Astrocyte of the cerebellum (primary cell): ENCODE results near the gene TIPRL.
"Not testable (repeated sequence)": the region's sequence is repeated elsewhere in the genome, so short reads cannot be mapped to it uniquely, and the experiment has no call there.

ENCODE experiments used
- DNase-seq: peaks from one replicate; pipeline ENCODE4 v3.0.0-alpha.2; 2011; ENCODE audit warnings: low read depth
- H3K4me3 ChIP-seq: 2 replicates; pipeline ENCODE4 v1.5.1; 2011; ENCODE audit warnings: mild to moderate bottlenecking, low read depth, low read length, moderate library complexity
- CTCF ChIP-seq: IDR thresholded peaks from 2 replicates; pipeline ENCODE4 v1.5.1; 2012; ENCODE audit warnings: low read length, low read depth, moderate library complexity, mild to moderate bottlenecking; ENCODE audit errors: missing control alignments
- in situ Hi-C: cut with HindIII; loops from 2 replicates; pipeline ENCODE4 v1.10.0; 2017; ENCODE audit warnings: low sequenced_read_pairs

TIPRL gene

GRCh38 chr1:168187177-168187576 is 8.4 kb downstream of the TIPRL start:
- no peak for TF ChIP-seq CTCF
- no peak for DNase-seq
- in situ Hi-C loops, result no loop called here
- no peak overlapping the region for H3K4me3 ChIP-seq

- H3K4me3 ChIP-seq, result no peak overlapping the region
- in situ Hi-C loops, result no loop called here
- DNase-seq, result no peak
- TF ChIP-seq CTCF, result no peak
These were observed 11.6 kb downstream of the TIPRL start for GRCh38 chr1:168190403-168190802.

GRCh38 chr1:168195199-168196135 is 16.7 kb downstream of the TIPRL start:
- in situ Hi-C loops, result no loop called here
- H3K4me3 ChIP-seq, result no peak overlapping the region
- no peak for TF ChIP-seq CTCF
- no peak for DNase-seq

- no peak for TF ChIP-seq CTCF
- no peak overlapping the region for H3K4me3 ChIP-seq
- DNase-seq, result no peak
- in situ Hi-C loops, result no loop called here
These were observed 20.3 kb downstream of the TIPRL start for GRCh38 chr1:168199056-168199455.

GRCh38 chr1:168202941-168203654 is 24.3 kb downstream of the TIPRL start:
- in situ Hi-C loops, result no loop called here
- TF ChIP-seq CTCF, result no peak
- DNase-seq, result peak; percentile 77
- H3K4me3 ChIP-seq, result no peak overlapping the region

- TF ChIP-seq CTCF, result no peak
- in situ Hi-C loops, result no loop called here
- DNase-seq, result no peak
- H3K4me3 ChIP-seq, result no peak overlapping the region
These were observed 27.3 kb downstream of the TIPRL start for GRCh38 chr1:168206111-168206510.

GRCh38 chr1:168207673-168208072 is 28.9 kb downstream of the TIPRL start:
- DNase-seq, H3K4me3 ChIP-seq, in situ Hi-C loops: not testable (repeated sequence)
